ENCODE measurements around the gene MYMK. TPM values are rescaled to one million over a fixed set of nuclear protein-coding genes. Genes with fewer than 3 reads are reported as not detected.

The MYMK gene
- total RNA-seq, 1 donor from 2014 or later, result not detected

- no peaks in the 10 kb centered on the region for H3K36me3 ChIP-seq
- peaks cover 5% of the 10 kb centered on the region for H3K4me1 ChIP-seq
- ATAC-seq (no peak), DNase-seq (no peak)
- intact Hi-C loops (cut with DNase I), result no loop called here
- H3K27me3 ChIP-seq (ENCODE audit: low read depth), result peaks cover 8% of the 10 kb centered on the region
- no peak overlapping the region for H3K27ac ChIP-seq
- no peak for TF ChIP-seq CTCF (IDR thresholded peaks at IDR 0.05)
- H3K4me3 ChIP-seq, result no peak overlapping the region
- no peaks in the 10 kb centered on the region for H3K9me3 ChIP-seq
Observed at GRCh38 chr9:133518706-133519449, 5.9 kb downstream of the MYMK start.

- Histone ChIP-seq H3K27ac (no peak overlapping the region), H3K9me3 (no peaks in the 10 kb centered on the region), H3K4me1 (peaks cover 5% of the 10 kb centered on the region), H3K4me3 (no peak overlapping the region), H3K27me3 (ENCODE audit: low read depth) (peaks cover 8% of the 10 kb centered on the region), H3K36me3 (no peaks in the 10 kb centered on the region)
- no peak for TF ChIP-seq CTCF (IDR thresholded peaks at IDR 0.05)
- DNase-seq, result no peak
- ATAC-seq, result no peak
- intact Hi-C loops (cut with DNase I), result no loop called here
Observed at GRCh38 chr9:133518200-133518599, 6.6 kb downstream of the MYMK start.

- no peak for TF ChIP-seq CTCF (IDR thresholded peaks at IDR 0.05)
- no peak for ATAC-seq
- no peak overlapping the region for H3K4me3 ChIP-seq
- DNase-seq, result no peak
- H3K36me3 ChIP-seq, result no peaks in the 10 kb centered on the region
- H3K4me1 ChIP-seq, result peaks cover 5% of the 10 kb centered on the region
- H3K27ac ChIP-seq, result no peak overlapping the region
- no peaks in the 10 kb centered on the region for H3K9me3 ChIP-seq
- peaks cover 8% of the 10 kb centered on the region for H3K27me3 ChIP-seq (ENCODE audit: low read depth)
- intact Hi-C loops (cut with DNase I), result no loop called here
Observed at GRCh38 chr9:133517711-133518110, 7.0 kb downstream of the MYMK start.

DNA sequence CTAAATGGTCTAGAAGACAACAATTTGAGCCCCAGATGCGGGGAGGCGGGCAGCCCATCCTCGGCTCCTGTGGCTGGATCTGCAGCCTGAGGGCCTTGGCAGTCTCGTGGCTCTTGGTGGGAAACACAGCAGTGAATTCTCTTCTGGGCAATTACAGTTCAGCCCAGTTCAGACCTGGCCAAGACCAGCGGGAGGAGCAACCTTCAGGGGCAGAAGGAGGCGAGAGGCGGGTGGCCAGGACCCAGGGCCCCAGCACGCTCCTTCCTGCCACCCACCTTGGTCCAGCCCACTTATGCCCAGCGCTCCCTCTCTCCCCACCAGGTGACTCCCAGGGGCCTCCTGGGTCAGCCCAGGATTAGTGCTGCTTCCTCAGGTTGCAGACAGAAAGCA, 7.8 kb downstream of the MYMK start:
- Histone ChIP-seq H3K27ac (no peak overlapping the region), H3K27me3 (ENCODE audit: low read depth) (peaks cover 8% of the 10 kb centered on the region), H3K36me3 (no peaks in the 10 kb centered on the region), H3K4me1 (peaks cover 5% of the 10 kb centered on the region), H3K4me3 (no peak overlapping the region), H3K9me3 (no peaks in the 10 kb centered on the region)
- ATAC-seq (no peak), DNase-seq (no peak)
- intact Hi-C loops (cut with DNase I), result no loop called here
- no peak for TF ChIP-seq CTCF (IDR thresholded peaks at IDR 0.05)

DNA sequence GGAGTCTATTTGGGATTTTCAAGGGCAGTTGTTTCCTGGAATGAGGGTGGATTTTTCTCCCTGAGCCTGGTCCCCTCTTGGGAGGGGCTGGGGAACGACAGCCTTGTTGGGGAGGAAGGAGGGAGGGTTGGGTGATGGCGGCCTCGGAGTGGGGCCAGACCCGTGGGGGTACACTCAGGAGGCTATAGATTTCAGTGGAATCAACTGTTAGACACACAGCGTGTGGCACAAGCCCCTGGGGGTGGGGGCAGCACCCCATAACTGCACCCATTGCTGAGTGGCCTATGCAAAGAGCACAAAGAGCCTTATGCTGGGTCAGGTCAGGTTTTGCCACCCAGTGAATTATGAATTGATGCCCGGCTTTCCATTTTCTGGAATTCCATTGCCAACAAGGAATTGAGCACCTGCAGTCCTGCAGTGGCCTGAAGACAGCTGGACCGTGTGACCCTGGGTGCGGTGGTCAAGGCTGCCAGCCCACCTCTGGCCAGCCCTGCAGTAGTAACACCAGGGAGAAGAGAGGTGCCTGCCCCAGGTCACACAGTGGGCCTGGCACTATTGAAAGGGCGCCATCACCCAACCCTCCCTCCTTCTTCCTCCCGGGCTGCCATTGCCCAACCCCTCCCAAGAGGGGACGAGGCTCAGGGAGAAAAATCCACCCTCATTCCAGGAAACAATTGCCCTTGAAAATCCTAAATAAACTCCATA, 8.4 kb downstream of the MYMK start:
- no peak overlapping the region for H3K4me3 ChIP-seq
- ATAC-seq (no peak), DNase-seq (no peak)
- TF ChIP-seq CTCF (IDR thresholded peaks at IDR 0.05), result no peak
- H3K36me3 ChIP-seq, result no peaks in the 10 kb centered on the region
- peaks cover 5% of the 10 kb centered on the region for H3K4me1 ChIP-seq
- H3K9me3 ChIP-seq, result no peaks in the 10 kb centered on the region
- H3K27ac ChIP-seq, result no peak overlapping the region
- peaks cover 8% of the 10 kb centered on the region for H3K27me3 ChIP-seq (ENCODE audit: low read depth)
- intact Hi-C loops (cut with DNase I), result no loop called here

All from lower lobe of right lung (tissue), 2 donors.